ENCODE measurements around the gene AIG1.

The AIG1 gene

GRCh38 chr6:143390278-143390677 is 329.6 kb downstream of the AIG1 start:
- Mint-ChIP-seq H3K4me1 (no peaks in the 10 kb centered on the region), H3K4me3 (no peak overlapping the region), H3K36me3 (ENCODE audit: low read depth) (no peaks in the 10 kb centered on the region), H3K27ac (no peak overlapping the region), H3K9me3 (no peaks in the 10 kb centered on the region), H3K27me3 (peaks cover 2% of the 10 kb centered on the region)
- ATAC-seq: no peak
- DNase-seq: no peak

Measured in activated naive CD8-positive, alpha-beta T cell treated with anti-CD3 and anti-CD28 coated beads, Interleukin-2, amount 50 U/mL, for 24 hours (primary cell).